ENCODE measurements around the gene CDK8.
"Not testable (repeated sequence)": the region's sequence is repeated elsewhere in the genome, so short reads cannot be mapped to it uniquely, and the experiment has no call there.

Gene CDK8

GRCh38 chr13:26253262-26253786 is 605 bp upstream of the CDK8 start:
- DNase-seq (ENCODE audit: low read depth), result no peak

DNA sequence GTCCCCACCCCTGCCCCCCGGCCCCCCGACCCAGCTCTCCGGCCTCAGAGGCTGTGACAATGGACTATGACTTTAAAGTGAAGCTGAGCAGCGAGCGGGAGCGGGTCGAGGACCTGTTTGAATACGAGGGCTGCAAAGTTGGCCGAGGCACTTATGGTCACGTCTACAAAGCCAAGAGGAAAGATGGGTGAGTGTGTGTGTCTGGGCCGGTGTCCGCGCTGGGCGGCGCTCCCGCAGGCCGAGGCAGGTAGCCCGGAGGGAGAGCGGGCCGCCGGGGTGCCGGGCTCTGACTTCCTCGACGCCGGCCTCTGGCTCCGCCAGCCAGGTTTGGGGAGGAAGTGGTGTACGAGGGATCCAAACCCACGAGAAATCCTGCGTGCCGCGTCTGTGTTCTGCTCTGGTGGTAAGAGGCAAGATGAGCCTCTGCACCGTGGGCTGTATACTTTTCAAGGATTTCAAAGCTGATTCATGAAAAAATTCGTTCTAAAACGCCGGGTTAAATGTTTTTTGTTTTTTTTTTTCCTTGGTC is 718 bp downstream of the CDK8 start:
- peak; percentile 42 for DNase-seq (ENCODE audit: low read depth)

DNA sequence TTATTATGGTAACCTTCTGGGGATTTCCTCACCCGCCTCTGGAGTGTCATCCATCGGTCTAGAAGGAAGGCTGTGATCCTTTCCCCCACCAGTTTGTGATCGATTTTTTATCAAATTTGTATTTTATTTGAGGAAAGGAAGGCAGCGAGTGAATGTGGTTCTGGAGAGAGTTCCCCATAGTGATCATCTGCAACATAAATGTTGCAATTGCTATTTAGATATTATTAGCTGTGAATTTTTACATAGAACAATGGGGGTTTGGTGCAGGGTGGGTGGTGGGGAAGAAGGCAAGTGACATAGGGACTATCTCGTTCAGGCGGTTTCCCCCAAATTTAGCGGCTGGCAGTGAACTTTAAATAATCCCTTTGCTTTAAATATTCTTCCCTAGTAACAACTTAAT is 1.2 kb downstream of the CDK8 start:
- no peak for DNase-seq (ENCODE audit: low read depth)

- no peak for DNase-seq (ENCODE audit: low read depth)
These were observed 1.9 kb downstream of the CDK8 start for GRCh38 chr13:26255691-26256277.

- DNase-seq (ENCODE audit: low read depth), result no peak
These were observed 3.1 kb downstream of the CDK8 start for GRCh38 chr13:26257049-26257448.

DNA sequence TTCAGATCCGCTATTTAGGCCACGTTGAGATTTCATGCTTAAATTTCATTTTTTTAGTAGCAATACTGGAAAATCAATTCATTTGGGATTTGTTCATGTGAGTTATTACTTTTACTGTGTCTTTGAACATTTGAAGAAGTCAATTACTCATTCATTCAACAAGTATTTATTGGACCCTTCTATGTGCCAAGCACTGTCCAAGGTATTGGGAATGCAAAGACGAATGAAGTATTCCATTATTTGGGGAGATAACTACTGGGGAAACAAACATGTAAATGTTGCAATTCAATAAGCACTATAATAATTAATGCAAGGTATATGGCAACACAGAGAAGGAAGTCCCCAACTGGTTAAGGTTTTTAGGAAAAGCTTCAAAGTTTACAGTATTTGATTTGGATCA is 5.7 kb downstream of the CDK8 start:
- DNase-seq (ENCODE audit: low read depth), result no peak

- no peak for DNase-seq (ENCODE audit: low read depth)
These were observed 8.2 kb downstream of the CDK8 start for GRCh38 chr13:26262156-26262555.

DNA sequence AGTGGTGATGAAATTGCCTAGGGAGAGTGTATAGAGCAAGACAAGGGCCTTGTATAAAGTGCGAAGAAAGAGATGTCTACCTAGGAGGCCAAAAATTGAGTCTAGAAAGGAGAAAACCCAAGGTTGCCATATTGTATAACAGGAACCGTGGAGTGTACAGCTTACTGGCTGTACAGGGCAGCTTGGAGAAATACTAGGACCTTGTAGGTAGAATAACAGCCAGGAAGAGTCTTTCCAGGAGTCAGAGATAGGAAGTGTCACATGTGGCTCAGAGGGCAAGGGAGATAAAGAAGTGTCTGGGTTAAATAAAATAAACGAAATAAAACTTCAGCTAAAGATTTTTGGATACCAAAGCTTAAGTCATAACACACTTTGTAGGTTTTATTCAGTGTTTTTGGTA is 12.4 kb downstream of the CDK8 start:
- no peak for DNase-seq (ENCODE audit: low read depth)

GRCh38 chr13:26270707-26271106 is 16.8 kb downstream of the CDK8 start:
- DNase-seq (ENCODE audit: low read depth), result no peak

- no peak for DNase-seq (ENCODE audit: low read depth)
These were observed 18.7 kb downstream of the CDK8 start for GRCh38 chr13:26272621-26273020.

DNA sequence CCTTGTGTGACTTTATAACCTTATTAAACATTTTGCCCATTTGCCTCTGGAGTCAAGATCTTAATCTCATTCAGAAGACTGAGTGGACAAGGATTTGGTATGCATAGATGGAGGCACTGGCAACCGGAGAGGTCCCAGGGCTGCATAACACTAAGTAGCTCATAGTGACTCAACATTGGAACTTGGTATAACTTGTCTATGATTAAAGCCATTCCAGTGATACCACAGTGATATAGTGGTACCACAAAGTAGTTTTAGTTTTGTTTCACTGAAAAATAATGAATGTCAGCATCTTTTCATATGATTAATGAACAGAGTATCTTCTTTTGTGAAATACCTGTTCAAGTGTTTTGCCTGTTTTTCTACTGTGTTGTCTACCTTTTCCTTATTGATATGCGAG is 26.4 kb downstream of the CDK8 start:
- no peak for DNase-seq (ENCODE audit: low read depth)

- DNase-seq (ENCODE audit: low read depth), result no peak
These were observed 26.9 kb downstream of the CDK8 start for GRCh38 chr13:26280822-26281221.

DNA sequence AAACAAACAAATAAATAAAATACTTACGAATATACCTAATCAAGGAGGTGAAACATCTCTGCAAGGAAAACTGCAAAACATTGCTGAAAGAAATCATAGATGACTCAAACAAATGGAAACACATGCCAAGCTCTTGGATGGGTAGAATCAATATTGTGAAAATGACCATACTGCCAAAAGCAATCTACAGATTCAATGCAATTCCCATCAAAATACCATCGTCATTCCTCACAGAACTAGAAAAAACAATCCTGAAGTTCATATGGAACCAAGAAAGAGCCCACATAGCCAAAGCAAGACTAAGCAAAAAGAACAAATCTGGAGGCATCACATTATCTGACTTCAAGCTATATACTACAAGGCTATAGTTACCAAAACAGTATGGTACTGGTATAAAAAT is 32.0 kb downstream of the CDK8 start:
- DNase-seq (ENCODE audit: low read depth), result not testable (repeated sequence)

- not testable (repeated sequence) for DNase-seq (ENCODE audit: low read depth)
These were observed 34.9 kb downstream of the CDK8 start for GRCh38 chr13:26288838-26289237.

DNA sequence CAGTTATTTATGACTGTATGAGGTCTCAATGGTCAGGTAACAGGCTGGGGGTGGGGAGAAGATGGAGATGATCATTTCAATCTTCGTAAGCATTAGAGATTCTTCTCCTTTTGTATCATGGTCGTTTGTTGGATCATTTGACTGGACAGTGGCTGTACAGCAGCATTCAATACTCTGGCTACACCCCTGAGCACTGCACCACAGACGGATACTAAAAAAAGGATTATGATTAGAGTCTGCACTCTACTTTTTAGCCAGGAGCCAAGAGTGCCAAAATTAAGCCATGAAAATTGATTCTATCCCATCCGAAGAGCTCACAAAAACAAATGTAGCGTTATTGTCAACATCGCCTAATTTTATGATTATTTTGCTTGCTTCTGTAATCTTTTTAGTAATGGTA is 41.9 kb downstream of the CDK8 start:
- DNase-seq (ENCODE audit: low read depth), result no peak

DNA sequence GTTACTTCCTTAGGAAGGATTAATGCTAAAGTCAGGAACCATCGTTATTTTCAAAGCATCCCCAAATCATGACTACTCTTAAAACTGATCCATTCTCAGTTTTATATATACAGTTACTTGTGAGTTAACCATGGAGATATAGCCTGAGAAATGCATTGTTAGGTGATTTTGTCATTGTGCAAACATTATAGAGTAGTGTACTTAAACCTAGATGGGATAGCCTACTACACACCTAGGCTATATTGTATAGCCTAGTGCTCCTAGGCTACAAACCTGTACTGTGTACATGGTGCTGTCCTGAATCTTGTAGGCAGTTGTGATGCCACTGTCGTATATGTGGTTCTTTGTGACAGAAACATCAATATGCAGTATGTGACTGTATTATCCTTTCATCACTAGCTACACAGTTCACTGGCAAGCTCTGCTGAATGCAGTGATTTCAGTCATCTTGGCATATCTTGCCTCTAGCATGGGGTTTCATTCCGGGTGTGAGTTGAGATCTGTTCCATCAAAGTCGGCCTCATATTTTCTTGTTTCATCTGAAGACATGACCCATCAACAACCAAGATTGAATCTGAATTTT is 45.3 kb downstream of the CDK8 start:
- no peak for DNase-seq (ENCODE audit: low read depth)

- no peak for DNase-seq (ENCODE audit: low read depth)
These were observed 46.2 kb downstream of the CDK8 start for GRCh38 chr13:26300140-26300539.

DNA sequence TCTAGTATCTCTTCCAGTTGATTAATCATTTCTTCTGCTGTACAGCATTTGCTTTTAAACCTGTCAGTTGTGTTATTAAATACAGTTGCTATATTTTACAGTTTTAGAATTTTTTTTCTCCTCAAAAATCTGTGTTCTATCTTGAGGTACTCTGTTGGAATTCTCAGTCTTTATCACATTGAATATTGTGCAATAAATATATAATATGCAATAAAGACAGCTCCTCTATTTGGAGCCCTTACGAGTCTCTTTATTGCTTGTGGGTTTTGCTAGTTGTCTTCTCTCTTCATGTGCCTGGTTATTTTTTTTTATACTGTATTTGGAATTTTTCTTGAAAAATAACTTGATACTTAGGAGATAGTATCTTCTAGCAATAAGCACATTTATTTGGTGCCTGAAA is 51.7 kb downstream of the CDK8 start:
- DNase-seq (ENCODE audit: low read depth), result no peak

DNA sequence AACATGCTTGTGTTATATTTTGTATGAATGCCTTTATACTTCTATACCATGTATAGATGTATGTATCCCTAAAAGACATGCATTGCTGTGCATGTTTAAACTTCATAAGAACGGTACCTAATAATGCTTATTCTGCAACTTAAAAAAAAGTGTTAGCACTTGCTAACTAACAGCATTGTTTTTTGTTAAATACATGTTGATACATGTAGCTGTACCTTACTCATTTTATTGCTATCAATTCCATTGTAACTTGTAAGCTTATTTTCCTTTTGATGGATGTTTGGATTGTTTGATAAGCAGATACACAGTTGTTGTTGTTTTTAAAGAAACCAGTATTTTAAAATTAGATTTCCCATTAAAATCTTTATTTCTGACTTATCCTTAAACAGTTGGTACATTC is 53.8 kb downstream of the CDK8 start:
- no peak for DNase-seq (ENCODE audit: low read depth)

DNA sequence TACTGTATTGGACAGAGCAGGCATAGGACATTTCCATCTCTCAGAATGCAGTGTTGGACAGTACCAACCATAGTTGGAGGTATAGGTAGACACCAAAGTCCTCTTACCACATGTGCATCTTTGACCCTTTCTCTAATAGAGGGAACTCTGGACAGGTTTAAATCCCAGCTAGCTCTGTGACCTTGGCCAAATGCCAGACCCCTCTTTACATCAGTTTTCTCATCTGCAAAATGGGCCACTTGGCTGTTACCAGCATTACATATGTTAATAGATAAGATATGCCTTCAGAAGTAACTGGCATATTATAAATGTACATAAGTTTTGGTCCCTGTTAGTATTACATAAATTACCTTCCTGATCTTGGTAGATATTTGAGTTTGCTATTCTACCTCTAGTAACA is 54.3 kb downstream of the CDK8 start:
- no peak for DNase-seq (ENCODE audit: low read depth)

GRCh38 chr13:26308836-26309235 is 54.9 kb downstream of the CDK8 start:
- no peak for DNase-seq (ENCODE audit: low read depth)

DNA sequence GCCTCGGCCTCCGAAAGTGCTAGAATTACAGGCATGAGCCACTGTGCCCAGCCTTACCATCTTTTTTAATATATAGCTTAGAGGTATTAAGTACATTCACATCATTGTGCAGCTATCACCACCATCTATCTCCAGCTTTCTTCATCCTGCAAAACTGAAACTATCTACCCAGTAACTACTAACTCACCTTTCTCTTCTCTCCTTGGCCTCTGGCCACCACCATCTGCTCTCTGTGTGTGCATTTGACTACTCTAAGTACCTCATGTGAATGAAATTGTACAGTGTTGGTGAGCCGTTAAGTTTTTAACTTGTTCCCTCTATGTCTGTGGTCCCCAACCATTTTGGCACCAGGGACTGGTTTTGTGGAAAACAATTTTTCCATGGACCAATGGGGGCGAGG is 56.1 kb downstream of the CDK8 start:
- DNase-seq (ENCODE audit: low read depth), result no peak

DNA sequence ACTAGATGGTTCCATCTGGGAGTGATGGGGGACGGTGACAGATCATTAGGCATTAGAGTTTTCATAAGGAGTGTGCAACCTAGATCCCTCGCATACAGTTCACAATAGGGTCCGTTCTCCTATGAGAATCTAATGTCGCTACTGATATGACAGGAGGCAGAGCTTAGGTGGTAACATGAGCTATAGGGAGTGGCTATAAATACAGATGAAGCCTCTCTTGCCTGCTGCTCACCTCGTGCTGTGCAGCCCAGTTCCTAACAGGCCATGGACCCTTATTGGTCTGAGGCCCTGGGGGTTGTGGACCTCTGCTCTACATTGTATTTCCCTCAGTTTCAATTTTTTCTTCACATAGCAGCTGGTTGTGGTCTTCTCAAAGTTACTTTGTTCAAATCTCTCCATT is 56.5 kb downstream of the CDK8 start:
- DNase-seq (ENCODE audit: low read depth), result no peak

DNA sequence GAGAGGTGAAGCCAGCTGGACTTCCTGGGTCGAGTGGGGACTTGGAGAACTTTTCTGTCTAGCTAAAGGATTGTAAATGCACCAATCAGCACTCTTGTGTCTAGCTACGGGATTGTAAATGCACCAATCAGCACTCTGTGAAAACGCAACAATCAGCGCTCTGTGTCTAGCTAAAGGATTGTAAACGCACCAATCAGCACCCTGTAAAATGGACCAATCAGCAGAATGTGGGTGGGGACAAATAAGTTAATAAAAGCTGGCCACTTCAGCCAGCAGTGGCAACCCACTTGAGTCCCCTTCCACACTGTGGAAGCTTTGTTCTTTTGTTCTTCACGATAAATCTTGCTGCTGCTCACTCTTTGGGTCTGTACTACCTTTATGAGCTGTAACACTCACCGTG is 58.1 kb downstream of the CDK8 start:
- not testable (repeated sequence) for DNase-seq (ENCODE audit: low read depth)
